GM12878 (cell line): ENCODE data around the gene TCEAL9. TPM values are rescaled to one million over a fixed set of nuclear protein-coding genes. Genes with fewer than 3 reads are reported as not detected.

ENCODE experiments used
- ATAC-seq: fragments of 200-7000 bp; cut with Tn5 transposase; 3 replicates; pipeline ENCODE4 v1.9.1; 2020; ENCODE audit warnings: mild to moderate bottlenecking, moderate library complexity
- BruUV-seq: library from RNA; stranded (reverse); fragments of 400-500 nt; replicated peaks from 2 replicates; lab custom pipeline; 2021; lab: Mats Ljungman, UMichigan
- CTCF ChIA-PET: fragments of 300-600 bp; sonication (Branson Sonifier 250); formaldehyde crosslinking; extraction: SDS; loops from one replicate; lab custom pipeline; 2021; ENCODE audit warnings: inconsistent platforms; lab: Yijun Ruan, JAX
- POLR2A ChIA-PET: fragments of 350-600 bp; formaldehyde crosslinking; extraction: SDS; loops from one replicate; lab custom pipeline; 2021; ENCODE audit warnings: inconsistent platforms; lab: Charles Lee
- RAD21 ChIA-PET: fragments of 300-600 bp; sonication (Branson Sonifier 250); formaldehyde crosslinking; loops from one replicate; lab custom pipeline; 2023; ENCODE audit warnings: antibody characterized with exemption; ENCODE audit not compliant: unreplicated experiment; lab: Charles Lee
- SMC1A ChIA-PET: fragments of 300-600 bp; sonication (Branson Sonifier 250); formaldehyde crosslinking; loops from one replicate; lab custom pipeline; 2023; ENCODE audit not compliant: unreplicated experiment, uncharacterized antibody; lab: Charles Lee
- DNase-seq: peaks from one replicate; pipeline ENCODE4 v3.0.0-alpha.2; 2011; ENCODE audit warnings: low read depth, low spot score
- FAIRE-seq: peaks from 3 replicates; lab custom pipeline; 2011; peaks lifted over from hg19 to GRCh38; lab: Jason Lieb, UNC
- H2AFZ ChIP-seq: 2 replicates; pipeline ENCODE4 v1.6.0; 2011; ENCODE audit warnings: low read depth, low read length, control low read depth; ENCODE audit not compliant: control insufficient read depth
- H3K27ac ChIP-seq: 2 replicates; pipeline ENCODE4 v1.5.1; 2011; ENCODE audit warnings: control low read depth; ENCODE audit not compliant: control insufficient read depth, insufficient read depth
- H3K27me3 ChIP-seq, 2 experiments: replicated peaks in 1 of 2; 2 replicates each; pipeline versions ENCODE4 v1.6.0 to v1.6.1; 2011; ENCODE audit warnings: low read length in 1 of 2; ENCODE audit not compliant: control insufficient read depth in 2 of 2, insufficient read depth in 2 of 2
- H3K36me3 ChIP-seq, 2 experiments: 2 replicates each; pipeline ENCODE4 v1.5.1; 2011; ENCODE audit warnings: low read length in 1 of 2; ENCODE audit not compliant: control insufficient read depth in 2 of 2, insufficient read depth in 2 of 2
- H3K4me1 ChIP-seq: 2 replicates; pipeline ENCODE4 v1.6.1; 2011; ENCODE audit warnings: mild to moderate bottlenecking, low read length, moderate library complexity, mixed read lengths; ENCODE audit not compliant: control insufficient read depth, insufficient read depth
- H3K4me2 ChIP-seq: 2 replicates; pipeline ENCODE4 v1.6.0; 2011; ENCODE audit warnings: control low read depth; ENCODE audit not compliant: control insufficient read depth, insufficient read depth
- H3K4me3 ChIP-seq: fragments of 200-600 bp; sonication (generic); 2 replicates; pipeline ENCODE4 v1.5.1; 2016
- H3K79me2 ChIP-seq: 2 replicates; pipeline ENCODE4 v1.6.0; 2011; ENCODE audit warnings: low read length; ENCODE audit not compliant: control insufficient read depth, insufficient read depth
- H3K9ac ChIP-seq: 2 replicates; pipeline ENCODE4 v1.8.0; 2011; ENCODE audit warnings: low read length, control low read depth, mixed read lengths; ENCODE audit not compliant: control insufficient read depth, insufficient read depth
- H3K9me3 ChIP-seq: replicated peaks from 3 replicates; pipeline ENCODE4 v1.5.1; 2011; ENCODE audit warnings: mild to moderate bottlenecking, low read length; ENCODE audit not compliant: control insufficient read depth, insufficient read depth
- H4K20me1 ChIP-seq: 2 replicates; pipeline ENCODE4 v1.6.0; 2011; ENCODE audit not compliant: control insufficient read depth, insufficient read depth
- CBX5 ChIP-seq: sonication (generic); IDR thresholded peaks from 2 replicates; pipeline ENCODE4 v1.6.1; 2016; ENCODE audit warnings: low read depth, moderate library complexity, mild to moderate bottlenecking, inconsistent platforms
- CREB1 ChIP-seq: IDR thresholded peaks from 2 replicates; pipeline ENCODE4 v1.6.1; 2012; ENCODE audit warnings: low read depth, mild to moderate bottlenecking, inconsistent platforms
- EZH2 ChIP-seq: IDR thresholded peaks from 2 replicates; pipeline ENCODE4 v1.6.1; 2012; ENCODE audit warnings: low read depth, mild to moderate bottlenecking, control low read depth, inconsistent platforms, low read length, borderline replicate concordance; ENCODE audit not compliant: control insufficient read depth
- HDAC6 ChIP-seq: fragments of 200-600 bp; sonication (generic); IDR thresholded peaks from one replicate; pipeline ENCODE4 v1.8.0; 2017; ENCODE audit warnings: antibody characterized with exemption; ENCODE audit not compliant: unreplicated experiment
- IRF4 ChIP-seq: IDR thresholded peaks from 2 replicates; pipeline ENCODE4 v1.6.1; 2011; ENCODE audit warnings: low read depth, low read length
- NFIC ChIP-seq: IDR thresholded peaks from 2 replicates; pipeline ENCODE4 v1.6.1; 2012; ENCODE audit warnings: low read depth, mild to moderate bottlenecking, inconsistent platforms, low read length, moderate library complexity
- NR2C2 ChIP-seq: IDR thresholded peaks from 2 replicates; pipeline ENCODE4 v1.6.1; 2011; ENCODE audit warnings: borderline replicate concordance, low read depth; ENCODE audit not compliant: control insufficient read depth, insufficient read length
- RAD51 ChIP-seq: fragments of 450-650 bp; IDR thresholded peaks from 2 replicates; pipeline ENCODE4 v1.6.1; 2016; ENCODE audit warnings: moderate library complexity, mild to moderate bottlenecking, inconsistent platforms
- RELA ChIP-seq: fragments of 450-650 bp; IDR thresholded peaks from 2 replicates; pipeline ENCODE4 v1.8.0; 2014; ENCODE audit warnings: borderline replicate concordance; ENCODE audit not compliant: partially characterized antibody
- REST ChIP-seq: IDR thresholded peaks from 2 replicates; pipeline ENCODE4 v1.6.1; 2012; ENCODE audit warnings: mild to moderate bottlenecking, low read depth, low read length
- SMAD5 ChIP-seq: IDR thresholded peaks from 2 replicates; pipeline ENCODE4 v1.6.1; 2016; ENCODE audit warnings: antibody characterized with exemption, low read depth
- SREBF2 ChIP-seq: IDR thresholded peaks from 2 replicates; pipeline ENCODE4 v1.6.1; 2012; ENCODE audit warnings: mild to moderate bottlenecking, low read length
- ZNF384 ChIP-seq: IDR thresholded peaks from 2 replicates; pipeline ENCODE4 v1.6.1; 2012; ENCODE audit warnings: low read depth, mild to moderate bottlenecking, low read length, improper control_type of control experiment, borderline replicate concordance
- WGBS: methylation state at CpG from one replicate; pipeline ENCODE4 v1.1.6; 2016; ENCODE audit warnings: low lambda C conversion rate; ENCODE audit not compliant: insufficient replicate concordance, insufficient coverage; ENCODE audit errors: missing lambda C conversion rate; 5-methylcytosine and 5-hydroxymethylcytosine counted together
- in situ Hi-C: fragments of 300-500 bp; cut with MboI; formaldehyde crosslinking; loops from 9 replicates; pipeline ENCODE4 v1.14.3; 2018; ENCODE audit warnings: mixed read lengths
- intact Hi-C: fragments of 100-400 bp; cut with micrococcal nuclease; formaldehyde crosslinking; loops from one replicate; pipeline ENCODE4 v1.14.2; 2022; ENCODE audit not compliant: unreplicated experiment
- polyA plus RNA-seq, 11 experiments: library from polyadenylated mRNA; depleted of rRNA in 4 of 11; unstranded in 6 of 11; stranded (reverse) in 5 of 11; fragments of >200 nt; fragmentation: Nextera tagmentation in 4 of 11; fragmentation: Illumina TruSeq in 1 of 11; extraction: Ambion mirVana in 4 of 11; extraction: Trizol in 1 of 11; gene quantifications; 1 replicate in 1 of 11; 2 replicates in 10 of 11; pipeline versions ENCODE4 v1.2.1 to v1.2.3, GENCODE V29; 2011 to 2016; ENCODE audit warnings: inconsistent platforms in 2 of 11, missing spikeins in 2 of 11, low read depth in 1 of 11
- total RNA-seq, 4 experiments: library from RNA; depleted of rRNA in 3 of 4; stranded (reverse); fragments of >200 nt in 3 of 4; fragmentation: Illumina TruSeq in 1 of 4; extraction: Trizol in 1 of 4; gene quantifications; 2 replicates each; pipeline versions ENCODE4 v1.2.1 to v1.2.3, GENCODE V29; 2013 to 2021

TCEAL9 gene
- total and polyA plus RNA-seq, 10 of the 15 experiments (the other 5 are each of a cell fraction or from before 2014, with no cell fraction given) = 0.39 to 2.5 (median 0.90) TPM

DNA sequence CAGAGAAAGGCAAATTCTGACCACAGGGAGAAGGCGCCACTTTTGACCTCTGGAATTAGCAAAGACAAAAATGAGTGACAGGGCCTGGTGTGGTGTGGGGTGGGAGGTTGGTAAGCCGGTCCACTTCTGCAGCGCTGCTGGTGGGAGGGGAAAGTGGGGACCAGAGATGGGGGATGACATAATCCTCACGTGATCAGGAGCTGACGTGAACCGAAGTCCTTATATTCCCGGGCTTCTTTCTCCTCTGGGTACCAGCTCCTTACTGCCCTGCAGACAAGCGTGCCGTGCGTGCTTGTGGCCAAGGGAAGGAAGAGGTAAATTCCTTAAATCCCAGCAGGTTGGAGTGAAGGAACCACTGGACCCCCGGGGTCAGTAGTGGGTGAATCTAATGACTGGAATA is 26.3 kb upstream of the TCEAL9 start, which contains the start of gene TCEAL7:
TSS of gene TCEAL7 (plus strand) at position 249 of the 400 bp plus-strand sequence. CDS start 1,165 bp downstream, outside the sequence.
- intact Hi-C loops (no loop called here), in situ Hi-C loops (no loop called here)
- ATAC-seq (no peak), DNase-seq (no peak), FAIRE-seq (no peak)
- ChIA-PET CTCF (no interaction called here), SMC1A (interaction anchor here (0.8 kb wide), 1 partner anchor 154 kb away, joined by 4 read pairs; no protein-coding TSS in a partner anchor), RAD21 (no interaction called here), POLR2A (no interaction called here)
- Histone ChIP-seq H3K79me2 (no peaks in the 10 kb centered on the region), H2AFZ (no peak within 1 kb of the TSS), H3K9me3 (no peaks in the 10 kb centered on the region), H3K4me1 (no peaks in the 10 kb centered on the region), H4K20me1 (no peaks in the 10 kb centered on the region), H3K4me3 (no peak within 1 kb of the TSS), H3K4me2 (no peak within 1 kb of the TSS), H3K36me3 (no peaks in the 10 kb centered on the region), H3K9ac (no peak within 1 kb of the TSS), H3K27me3 (no peaks in the 10 kb centered on the region), H3K27ac (no peak within 1 kb of the TSS)
- TF ChIP-seq NR2C2 (no peak), IRF4 (no peak), SMAD5 (no peak)
- no TSS peak for BruUV-seq
- WGBS = 43% methylated on average over 11 of the region's 11 CpGs

DNA sequence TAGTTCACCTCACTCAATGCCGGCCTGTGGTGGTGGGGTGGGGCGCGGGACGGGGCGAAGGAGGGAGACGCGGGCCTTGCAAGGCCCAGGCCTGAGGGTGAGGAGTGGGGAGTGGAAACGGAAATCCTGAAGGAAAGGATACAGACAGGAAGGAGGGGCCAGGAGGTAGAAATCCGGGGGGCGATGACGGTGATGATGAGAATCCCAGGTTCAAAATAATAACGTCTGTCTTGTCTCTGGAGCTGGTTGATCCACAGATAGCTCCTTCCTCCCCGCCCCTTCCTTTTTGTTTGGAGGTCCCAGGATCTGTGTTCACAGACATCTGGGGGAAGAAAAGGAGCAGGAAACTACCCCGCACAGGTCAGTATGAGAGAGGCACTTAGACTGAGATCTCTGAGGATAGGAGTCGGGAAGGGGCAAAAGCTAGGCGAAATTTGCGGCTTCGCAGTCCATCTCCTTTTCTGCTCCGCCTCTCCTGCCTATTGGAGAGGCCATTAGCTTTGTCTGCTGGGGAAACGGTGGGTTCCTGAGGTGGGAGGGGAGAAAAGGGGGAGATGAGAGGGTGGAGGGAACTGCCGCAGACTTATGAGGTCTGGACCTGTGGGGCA is 25.5 kb upstream of the TCEAL9 start:
- Histone ChIP-seq H3K4me3 (no peak overlapping the region), H4K20me1 (no peaks in the 10 kb centered on the region), H2AFZ (no peak overlapping the region), H3K4me1 (no peaks in the 10 kb centered on the region), H3K27ac (no peak overlapping the region), H3K9ac (no peak overlapping the region), H3K36me3 (no peaks in the 10 kb centered on the region), H3K4me2 (no peak overlapping the region), H3K9me3 (no peaks in the 10 kb centered on the region), H3K27me3 (no peaks in the 10 kb centered on the region), H3K79me2 (no peaks in the 10 kb centered on the region)
- ChIA-PET CTCF (no interaction called here), SMC1A (interaction anchor here (0.8 kb wide), 1 partner anchor 153 kb away, joined by 4 read pairs; no protein-coding TSS in a partner anchor), RAD21 (no interaction called here), POLR2A (no interaction called here)
- intact Hi-C loops = no loop called here
- DNase-seq (no peak), FAIRE-seq (no peak), ATAC-seq (no peak)
- WGBS = 60% methylated on average over 21 of the region's 21 CpGs
- in situ Hi-C loops = no loop called here
- no TSS peak for BruUV-seq
- TF ChIP-seq HDAC6 (no peak), CBX5 (no peak), SREBF2 (no peak), REST (no peak), RAD51 (no peak), ZNF384 (no peak), EZH2 (no peak), RELA (no peak), CREB1 (no peak), NFIC (no peak)
